ENCODE measurements around the gene HNRNPF.
A peak's percentile ranks its signal among the peaks of the same experiment; 100 is the strongest.
"Not testable (repeated sequence)": the region's sequence is repeated elsewhere in the genome, so short reads cannot be mapped to it uniquely, and the experiment has no call there.

HNRNPF gene

GRCh38 chr10:43437141-43437870 is 28.3 kb upstream of the HNRNPF start:
- Histone ChIP-seq H3K4me1 (ENCODE audit: insufficient read depth, low read length) (no peaks in the 10 kb centered on the region), H3K4me3 (ENCODE audit: low read length) (peak overlapping the region; percentile 95), H2AFZ (ENCODE audit: low read depth, low read length) (peak overlapping the region; percentile 92), H3K36me3 (ENCODE audit: insufficient read depth, low read length) (no peaks in the 10 kb centered on the region), H3K27me3 (ENCODE audit: insufficient read depth, low read length) (no peaks in the 10 kb centered on the region), H3K9me3 (ENCODE audit: low read length) (no peaks in the 10 kb centered on the region)

- Histone ChIP-seq H3K4me3 (ENCODE audit: low read length) (peak within 1 kb of the TSS; percentile 95), H2AFZ (ENCODE audit: low read depth, low read length) (peak within 1 kb of the TSS; percentile 92), H3K9me3 (ENCODE audit: low read length) (no peaks in the 10 kb centered on the region)
Observed at GRCh38 chr10:43436291-43437140, 27.5 kb upstream of the HNRNPF start, which contains the start of gene ZNF487. ZNF487 (plus strand) TSS chr10:43437111; CDS start chr10:43475814, 38,703 bp downstream.

DNA sequence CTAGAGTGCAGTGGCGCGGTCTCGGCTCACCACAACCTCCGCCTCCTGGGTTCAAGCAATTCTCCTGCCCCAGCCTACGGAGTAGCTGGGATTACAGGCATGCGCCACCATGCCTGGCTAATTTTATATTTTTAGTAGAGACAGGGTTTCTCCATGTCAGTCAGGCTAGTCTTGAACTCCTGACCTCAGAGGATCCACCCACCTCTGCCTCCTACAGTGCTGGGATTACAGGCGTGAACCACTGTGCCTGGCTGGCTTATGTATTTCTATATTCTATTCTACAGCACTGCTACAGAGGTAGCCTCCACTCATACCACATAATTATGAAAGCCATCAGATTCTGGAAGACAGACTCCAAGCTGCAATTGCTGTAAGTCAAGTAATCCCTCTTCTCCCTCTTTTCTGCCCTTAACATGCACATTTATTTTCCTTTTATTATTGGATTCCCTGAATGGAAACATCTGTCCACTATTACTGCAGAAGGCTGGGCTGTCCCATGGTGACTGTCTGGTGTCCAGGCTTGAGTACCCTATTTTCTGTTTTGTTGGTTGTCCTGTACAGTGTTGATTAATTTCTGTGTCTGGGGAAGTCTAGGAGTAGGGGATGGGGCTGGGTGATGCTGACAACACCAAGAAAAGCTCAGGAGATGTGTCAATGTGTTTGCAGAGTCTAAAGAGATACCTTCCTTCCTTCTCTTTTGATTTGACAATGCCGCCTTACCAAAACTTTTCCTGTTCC is 22.1 kb upstream of the HNRNPF start:
- no peaks in the 10 kb centered on the region for H3K27me3 ChIP-seq (ENCODE audit: insufficient read depth, low read length)
- H3K4me1 ChIP-seq (ENCODE audit: insufficient read depth, low read length): no peaks in the 10 kb centered on the region
- H2AFZ ChIP-seq (ENCODE audit: low read depth, low read length): no peak overlapping the region
- no peaks in the 10 kb centered on the region for H3K9me3 ChIP-seq (ENCODE audit: low read length)
- H3K4me3 ChIP-seq (ENCODE audit: low read length): no peak overlapping the region
- no peaks in the 10 kb centered on the region for H3K36me3 ChIP-seq (ENCODE audit: insufficient read depth, low read length)

More at GRCh38 chr10:43436291-43437140, 27.5 kb upstream of the HNRNPF start, which contains the start of gene ZNF487:
- H3K27me3 ChIP-seq (ENCODE audit: insufficient read depth, low read length): no peaks in the 10 kb centered on the region
- no peaks in the 10 kb centered on the region for H3K4me1 ChIP-seq (ENCODE audit: insufficient read depth, low read length)
- no peaks in the 10 kb centered on the region for H3K36me3 ChIP-seq (ENCODE audit: insufficient read depth, low read length)

DNA sequence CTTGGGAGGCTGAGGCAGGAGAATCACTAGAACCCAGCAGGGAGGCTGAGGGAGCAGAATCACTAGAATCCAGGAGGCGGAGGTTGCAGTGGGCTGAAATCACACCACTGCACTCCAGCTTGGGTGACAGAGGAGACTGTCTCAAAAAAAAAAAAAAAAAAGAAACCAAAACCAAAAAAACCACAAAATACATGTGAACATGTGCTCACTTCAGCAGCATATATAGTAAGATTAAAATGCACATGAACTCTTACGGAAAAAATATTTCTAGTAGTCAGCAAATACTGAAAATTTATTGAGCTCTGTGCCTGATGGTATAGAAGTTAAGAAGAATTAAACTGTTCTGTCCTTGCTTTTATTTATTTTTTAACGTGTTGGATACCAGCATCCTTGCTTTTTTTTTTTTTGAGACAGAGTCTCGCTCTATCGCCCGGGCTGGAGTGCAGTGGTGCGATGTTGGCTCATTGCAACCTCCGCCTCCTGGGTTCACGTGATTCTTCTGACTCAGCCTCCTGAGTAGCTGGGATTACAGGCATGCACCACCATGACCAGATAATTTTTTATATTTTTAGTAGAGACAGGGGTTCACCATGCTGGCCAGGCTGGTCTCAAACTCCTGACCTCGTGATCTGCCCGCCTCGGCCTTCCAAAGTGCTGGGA is 18.3 kb upstream of the HNRNPF start:
- Histone ChIP-seq H3K9me3 (ENCODE audit: low read length) (no peaks in the 10 kb centered on the region), H3K36me3 (ENCODE audit: insufficient read depth, low read length) (no peaks in the 10 kb centered on the region), H3K4me1 (ENCODE audit: insufficient read depth, low read length) (no peaks in the 10 kb centered on the region), H3K27me3 (ENCODE audit: insufficient read depth, low read length) (no peaks in the 10 kb centered on the region), H3K4me3 (ENCODE audit: low read length) (no peak overlapping the region), H2AFZ (ENCODE audit: low read depth, low read length) (no peak overlapping the region)

DNA sequence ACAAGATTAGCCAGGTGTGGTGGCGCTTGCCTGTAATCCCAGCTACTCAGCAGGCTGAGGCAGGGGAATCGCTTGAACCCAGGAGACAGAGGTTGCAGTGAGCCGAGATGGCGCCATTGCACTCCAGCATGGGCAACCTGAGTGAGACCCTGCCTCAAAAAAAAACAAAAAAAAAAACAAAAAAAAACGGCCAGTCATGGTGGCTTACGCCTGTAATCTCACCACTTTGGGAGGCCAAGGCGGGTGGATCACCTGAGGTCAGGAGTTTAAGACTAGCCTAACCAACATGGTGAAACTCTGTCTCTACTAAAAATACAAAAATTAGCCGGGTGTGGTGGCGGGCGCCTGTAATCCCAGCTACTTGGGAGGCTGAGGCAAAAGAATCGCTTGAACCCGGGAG is 17.5 kb upstream of the HNRNPF start:
- not testable (repeated sequence) for H3K27me3 ChIP-seq (ENCODE audit: insufficient read depth, low read length); H3K4me1 ChIP-seq (ENCODE audit: insufficient read depth, low read length); H3K36me3 ChIP-seq (ENCODE audit: insufficient read depth, low read length); H3K9me3 ChIP-seq (ENCODE audit: low read length); H2AFZ ChIP-seq (ENCODE audit: low read depth, low read length); H3K4me3 ChIP-seq (ENCODE audit: low read length)

DNA sequence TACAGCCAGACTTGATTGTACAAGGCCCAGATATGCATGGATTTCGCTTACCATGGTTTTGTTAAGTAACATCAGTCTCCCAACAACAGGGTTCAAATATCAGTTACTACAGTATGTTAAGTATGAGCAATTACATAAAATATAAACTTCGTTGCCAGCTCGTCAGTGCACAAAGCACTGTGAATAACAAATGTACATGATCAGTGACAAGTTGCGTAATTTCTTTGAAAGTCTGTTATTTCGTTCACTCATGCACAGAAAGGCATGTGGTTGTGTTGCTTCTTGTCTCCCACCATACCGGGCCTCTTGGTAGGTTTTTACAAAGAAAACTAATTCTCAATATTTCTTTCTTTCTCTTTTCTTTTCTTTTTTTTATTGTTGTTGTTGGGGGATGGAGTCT is 15.4 kb upstream of the HNRNPF start:
- peaks cover 5% of the 10 kb centered on the region for H3K9me3 ChIP-seq (ENCODE audit: low read length)
- H2AFZ ChIP-seq (ENCODE audit: low read depth, low read length): no peak overlapping the region
- no peak overlapping the region for H3K4me3 ChIP-seq (ENCODE audit: low read length)
- no peaks in the 10 kb centered on the region for H3K27me3 ChIP-seq (ENCODE audit: insufficient read depth, low read length)
- no peaks in the 10 kb centered on the region for H3K4me1 ChIP-seq (ENCODE audit: insufficient read depth, low read length)
- no peaks in the 10 kb centered on the region for H3K36me3 ChIP-seq (ENCODE audit: insufficient read depth, low read length)

- not testable (repeated sequence) for H3K9me3 ChIP-seq (ENCODE audit: low read length); H3K4me1 ChIP-seq (ENCODE audit: insufficient read depth, low read length); H3K36me3 ChIP-seq (ENCODE audit: insufficient read depth, low read length); H3K4me3 ChIP-seq (ENCODE audit: low read length); H3K27me3 ChIP-seq (ENCODE audit: insufficient read depth, low read length); H2AFZ ChIP-seq (ENCODE audit: low read depth, low read length)
Observed at GRCh38 chr10:43421944-43422343, 13.0 kb upstream of the HNRNPF start.

GRCh38 chr10:43421519-43421918 is 12.5 kb upstream of the HNRNPF start:
- Histone ChIP-seq H3K36me3 (ENCODE audit: insufficient read depth, low read length) (no peaks in the 10 kb centered on the region), H3K4me3 (ENCODE audit: low read length) (no peak overlapping the region), H2AFZ (ENCODE audit: low read depth, low read length) (no peak overlapping the region), H3K4me1 (ENCODE audit: insufficient read depth, low read length) (no peaks in the 10 kb centered on the region), H3K9me3 (ENCODE audit: low read length) (peaks cover 5% of the 10 kb centered on the region), H3K27me3 (ENCODE audit: insufficient read depth, low read length) (no peaks in the 10 kb centered on the region)

GRCh38 chr10:43421201-43421507 is 12.2 kb upstream of the HNRNPF start:
- Histone ChIP-seq H3K9me3 (ENCODE audit: low read length) (peaks cover 5% of the 10 kb centered on the region), H3K27me3 (ENCODE audit: insufficient read depth, low read length) (no peaks in the 10 kb centered on the region), H3K4me3 (ENCODE audit: low read length) (no peak overlapping the region), H3K4me1 (ENCODE audit: insufficient read depth, low read length) (no peaks in the 10 kb centered on the region), H3K36me3 (ENCODE audit: insufficient read depth, low read length) (no peaks in the 10 kb centered on the region), H2AFZ (ENCODE audit: low read depth, low read length) (no peak overlapping the region)

- H3K27me3 ChIP-seq (ENCODE audit: insufficient read depth, low read length): no peaks in the 10 kb centered on the region
- H3K36me3 ChIP-seq (ENCODE audit: insufficient read depth, low read length): no peaks in the 10 kb centered on the region
- H3K9me3 ChIP-seq (ENCODE audit: low read length): peaks cover 5% of the 10 kb centered on the region
- no peak overlapping the region for H2AFZ ChIP-seq (ENCODE audit: low read depth, low read length)
- no peak overlapping the region for H3K4me3 ChIP-seq (ENCODE audit: low read length)
- no peaks in the 10 kb centered on the region for H3K4me1 ChIP-seq (ENCODE audit: insufficient read depth, low read length)
Observed at GRCh38 chr10:43420369-43421200, 11.6 kb upstream of the HNRNPF start.

GRCh38 chr10:43419997-43420368 is 11.0 kb upstream of the HNRNPF start:
- no peaks in the 10 kb centered on the region for H3K36me3 ChIP-seq (ENCODE audit: insufficient read depth, low read length)
- no peak overlapping the region for H2AFZ ChIP-seq (ENCODE audit: low read depth, low read length)
- no peaks in the 10 kb centered on the region for H3K27me3 ChIP-seq (ENCODE audit: insufficient read depth, low read length)
- H3K4me1 ChIP-seq (ENCODE audit: insufficient read depth, low read length): no peaks in the 10 kb centered on the region
- H3K4me3 ChIP-seq (ENCODE audit: low read length): no peak overlapping the region
- H3K9me3 ChIP-seq (ENCODE audit: low read length): peaks cover 5% of the 10 kb centered on the region

Data from neuron (in vitro differentiated cells).